HepG2 (cell line): ENCODE measurements around the gene SCN7A. TPM values are rescaled to one million over a fixed set of nuclear protein-coding genes. Genes with fewer than 3 reads are reported as not detected.

Experiments
- ARID3A ChIP-seq: IDR thresholded peaks from 2 replicates; pipeline ENCODE4 v1.6.1; 2012; ENCODE audit warnings: low read depth, low read length, improper control_type of control experiment
- CAMTA2 ChIP-seq: sonication (generic); formaldehyde crosslinking; IDR thresholded peaks from 2 replicates; pipeline ENCODE4 v1.4.0; 2020; ENCODE audit warnings: mild to moderate bottlenecking, missing genetic modification reagents, borderline replicate concordance
- CSRNP1 ChIP-seq: sonication (generic); formaldehyde crosslinking; IDR thresholded peaks from 2 replicates; pipeline ENCODE4 v1.8.1; 2023; ENCODE audit warnings: mild to moderate bottlenecking, missing genetic modification reagents
- CSRNP2 ChIP-seq: sonication (generic); formaldehyde crosslinking; conservative IDR thresholded peaks from 2 replicates; pipeline ENCODE4 v1.8.0; 2022; ENCODE audit warnings: low read depth, missing genetic modification reagents
- ETS1 ChIP-seq: sonication (generic); formaldehyde crosslinking; IDR thresholded peaks from 2 replicates; pipeline ENCODE4 v1.4.0; 2020; ENCODE audit warnings: missing genetic modification reagents
- LBX2 ChIP-seq: sonication (generic); formaldehyde crosslinking; IDR thresholded peaks from 2 replicates; pipeline ENCODE4 v1.5.0; 2020; ENCODE audit warnings: missing genetic modification reagents, mild to moderate bottlenecking, borderline replicate concordance
- RCOR2 ChIP-seq: IDR thresholded peaks from 2 replicates; pipeline ENCODE4 v1.6.1; 2016; ENCODE audit warnings: missing biosample characterization, missing genetic modification reagents
- SAP130 ChIP-seq: IDR thresholded peaks from 2 replicates; pipeline ENCODE4 v1.6.1; 2016; ENCODE audit warnings: low read depth
- SMAD1 ChIP-seq: sonication (generic); formaldehyde crosslinking; IDR thresholded peaks from 2 replicates; pipeline ENCODE4 v1.4.0; 2020; ENCODE audit warnings: missing genetic modification reagents, low read depth, mild to moderate bottlenecking, borderline replicate concordance
- SRSF4 ChIP-seq: fragments of 200-400 bp; formaldehyde crosslinking; IDR thresholded peaks from one replicate; pipeline ENCODE4 v1.6.1; 2018; ENCODE audit warnings: mild to moderate bottlenecking, low read depth, low read length, moderate library complexity; ENCODE audit not compliant: poor library complexity, severe bottlenecking
- THAP9 ChIP-seq: sonication (generic); formaldehyde crosslinking; IDR thresholded peaks from 2 replicates; pipeline ENCODE4; 2020; ENCODE audit warnings: missing genetic modification reagents, mild to moderate bottlenecking, borderline replicate concordance
- ZBTB10 ChIP-seq: sonication (generic); formaldehyde crosslinking; IDR thresholded peaks from 2 replicates; pipeline ENCODE4 v1.4.0; 2020; ENCODE audit warnings: missing genetic modification reagents, borderline replicate concordance
- ZNF670 ChIP-seq: sonication (generic); formaldehyde crosslinking; IDR thresholded peaks from 2 replicates; pipeline ENCODE4 v1.8.0; 2022; ENCODE audit warnings: mild to moderate bottlenecking, missing genetic modification reagents, borderline replicate concordance
- polyA plus RNA-seq, 8 experiments: library from polyadenylated mRNA; depleted of rRNA in 3 of 8; stranded (reverse) in 7 of 8; unstranded in 1 of 8; fragments of >200 nt; fragmentation: Illumina TruSeq in 4 of 8; extraction: Trizol in 4 of 8; gene quantifications; 2 replicates each; pipeline versions ENCODE4 v1.2.1 to v1.2.3, GENCODE V29; 2011 to 2016; ENCODE audit warnings: low read depth in 4 of 8, missing spikeins in 1 of 8, mixed read lengths in 1 of 8; ENCODE audit not compliant: insufficient read depth in 1 of 8
- total RNA-seq, 5 experiments: library from RNA; depleted of rRNA; stranded (reverse); fragments of >200 nt; fragmentation: Illumina TruSeq; extraction: Trizol; gene quantifications; 2 replicates each; pipeline ENCODE4 v1.2.3, GENCODE V29; 2016; ENCODE audit warnings: low read depth in 1 of 5

The SCN7A gene
- total and polyA plus RNA-seq, 2 of the 13 experiments (the other 11 are each of a cell fraction or from before 2014, with no cell fraction given), result 0.01 TPM; not detected in 1

GRCh38 chr2:166375736-166376487 lies 118.1 kb downstream of the SCN7A start, which contains the start of gene SCN9A (continued):
- TF ChIP-seq CSRNP1 (CRISPR knock-in tag) (peak; percentile 94), ZBTB10 (CRISPR knock-in tag) (no peak), CAMTA2 (peak; percentile 58; the same call in 1 of the 2 replicates), LBX2 (peak; percentile 89), SAP130 (CRISPR knock-in tag) (peak; percentile 90), SMAD1 (CRISPR knock-in tag) (peak; percentile 75; the same call in 1 of the 2 replicates), ETS1 (CRISPR knock-in tag) (no peak), SRSF4 (no peak), CSRNP2 (CRISPR knock-in tag) (no peak), ARID3A (no peak), RCOR2 (CRISPR knock-in tag) (peak; percentile 59; the same call in 1 of the 2 replicates), ZNF670 (CRISPR knock-in tag) (peak; percentile 67; the same call in 1 of the 2 replicates), THAP9 (CRISPR knock-in tag) (peak; percentile 87; the same call in 1 of the 2 replicates)
